NB4 (cell line): ENCODE results near the gene ATG5.

Experiments
- DNase-seq: peaks from one replicate; pipeline ENCODE4 v3.0.0; 2010; ENCODE audit warnings: low read depth
- H3K4me3 ChIP-seq: one replicate; pipeline ENCODE4 v1.5.1; 2011; ENCODE audit warnings: mild to moderate bottlenecking, low read depth, low read length, moderate library complexity
- CTCF ChIP-seq: IDR thresholded peaks from one replicate; pipeline ENCODE4 v1.5.1; 2012; ENCODE audit warnings: low read depth, low read length
- MAX ChIP-seq: IDR thresholded peaks from 2 replicates; pipeline ENCODE4 v1.6.1; 2011; ENCODE audit warnings: low read depth, low read length
- MYC ChIP-seq: IDR thresholded peaks from 2 replicates; pipeline ENCODE4 v1.6.1; 2011; ENCODE audit warnings: low read depth, low read length
- POLR2A ChIP-seq: IDR thresholded peaks from 2 replicates; pipeline ENCODE4 v1.6.1; 2011; ENCODE audit warnings: mild to moderate bottlenecking; ENCODE audit not compliant: insufficient read length; ENCODE audit errors: extremely low read depth

Gene ATG5

GRCh38 chr6:106216527-106216926 lies 109.0 kb downstream of the ATG5 start:
- no peak overlapping the region for H3K4me3 ChIP-seq
- TF ChIP-seq CTCF (no peak), POLR2A (no peak), MAX (no peak), MYC (no peak)
- DNase-seq = peak; percentile 11

GRCh38 chr6:106215608-106216007 lies 110.0 kb downstream of the ATG5 start:
- no peak for TF ChIP-seq MAX
- TF ChIP-seq CTCF = no peak
- TF ChIP-seq MYC = no peak
- TF ChIP-seq POLR2A = no peak
- no peak for DNase-seq
- no peak overlapping the region for H3K4me3 ChIP-seq

GRCh38 chr6:106214531-106214930 lies 111.0 kb downstream of the ATG5 start:
- no peak for DNase-seq
- TF ChIP-seq MYC = no peak
- no peak for TF ChIP-seq CTCF
- TF ChIP-seq MAX = no peak
- no peak for TF ChIP-seq POLR2A
- H3K4me3 ChIP-seq = no peak overlapping the region

GRCh38 chr6:106213660-106214289 lies 111.8 kb downstream of the ATG5 start:
- TF ChIP-seq POLR2A (no peak), MYC (no peak), CTCF (no peak), MAX (no peak)
- DNase-seq = no peak
- no peak overlapping the region for H3K4me3 ChIP-seq

- no peak overlapping the region for H3K4me3 ChIP-seq
- DNase-seq = no peak
- no peak for TF ChIP-seq MYC
These were observed 113.0 kb downstream of the ATG5 start for GRCh38 chr6:106212576-106212975.

GRCh38 chr6:106206905-106207304 lies 118.7 kb downstream of the ATG5 start:
- TF ChIP-seq MAX = no peak
- TF ChIP-seq MYC = no peak
- no peak overlapping the region for H3K4me3 ChIP-seq
- no peak for DNase-seq

- TF ChIP-seq MAX (no peak), MYC (no peak), CTCF (no peak), POLR2A (no peak)
- DNase-seq = no peak
- no peak overlapping the region for H3K4me3 ChIP-seq
These were observed 120.6 kb downstream of the ATG5 start for GRCh38 chr6:106204961-106205360.
